SH-SY5Y (cell line): ENCODE measurements around the gene TNIP1.

ENCODE experiments used
- GATA2 ChIP-seq: IDR thresholded peaks from 2 replicates; pipeline ENCODE4 v1.6.1; 2011; ENCODE audit warnings: mild to moderate bottlenecking, low read depth, low read length
- GATA3 ChIP-seq: IDR thresholded peaks from 2 replicates; pipeline ENCODE4 v1.6.1; 2011; ENCODE audit warnings: low read depth, mild to moderate bottlenecking, low read length, moderate library complexity

GRCh38 chr5:151041577-151042268 lies 39.1 kb downstream of the TNIP1 start:
- TF ChIP-seq GATA2 (no peak), GATA3 (no peak)
